ENCODE results near the gene EN1. TPM values are rescaled to one million over a fixed set of nuclear protein-coding genes. Genes with fewer than 3 reads are reported as not detected.

The EN1 gene
- total RNA-seq, 4 donors from 2014 or later: 0.88 to 2.4 (median 1.2) TPM

DNA sequence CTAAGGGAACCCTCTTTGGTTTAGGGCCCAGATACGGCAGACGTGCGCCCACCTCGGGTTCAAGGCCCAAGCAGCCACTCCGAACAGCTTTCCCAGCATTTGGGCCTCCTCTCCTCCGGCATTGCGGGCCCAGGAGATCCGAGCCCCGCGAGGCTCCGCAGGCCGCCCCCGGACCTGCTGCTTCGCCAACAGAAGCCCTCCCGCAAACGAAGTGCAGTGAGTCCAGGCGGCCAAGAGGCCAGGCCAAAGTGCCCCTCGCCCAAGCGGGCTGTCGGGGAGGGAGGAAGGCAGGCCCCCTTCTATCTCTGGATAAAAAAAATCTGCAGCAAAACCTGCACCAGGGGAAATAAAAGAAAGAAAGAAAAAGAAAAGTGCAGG, 6.0 kb downstream of the EN1 start:
- TF ChIP-seq, protein P1, sequence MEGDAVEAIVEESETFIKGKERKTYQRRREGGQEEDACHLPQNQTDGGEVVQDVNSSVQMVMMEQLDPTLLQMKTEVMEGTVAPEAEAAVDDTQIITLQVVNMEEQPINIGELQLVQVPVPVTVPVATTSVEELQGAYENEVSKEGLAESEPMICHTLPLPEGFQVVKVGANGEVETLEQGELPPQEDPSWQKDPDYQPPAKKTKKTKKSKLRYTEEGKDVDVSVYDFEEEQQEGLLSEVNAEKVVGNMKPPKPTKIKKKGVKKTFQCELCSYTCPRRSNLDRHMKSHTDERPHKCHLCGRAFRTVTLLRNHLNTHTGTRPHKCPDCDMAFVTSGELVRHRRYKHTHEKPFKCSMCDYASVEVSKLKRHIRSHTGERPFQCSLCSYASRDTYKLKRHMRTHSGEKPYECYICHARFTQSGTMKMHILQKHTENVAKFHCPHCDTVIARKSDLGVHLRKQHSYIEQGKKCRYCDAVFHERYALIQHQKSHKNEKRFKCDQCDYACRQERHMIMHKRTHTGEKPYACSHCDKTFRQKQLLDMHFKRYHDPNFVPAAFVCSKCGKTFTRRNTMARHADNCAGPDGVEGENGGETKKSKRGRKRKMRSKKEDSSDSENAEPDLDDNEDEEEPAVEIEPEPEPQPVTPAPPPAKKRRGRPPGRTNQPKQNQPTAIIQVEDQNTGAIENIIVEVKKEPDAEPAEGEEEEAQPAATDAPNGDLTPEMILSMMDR (IDR thresholded peaks at IDR 0.05; ENCODE audit: low read depth): no peak

DNA sequence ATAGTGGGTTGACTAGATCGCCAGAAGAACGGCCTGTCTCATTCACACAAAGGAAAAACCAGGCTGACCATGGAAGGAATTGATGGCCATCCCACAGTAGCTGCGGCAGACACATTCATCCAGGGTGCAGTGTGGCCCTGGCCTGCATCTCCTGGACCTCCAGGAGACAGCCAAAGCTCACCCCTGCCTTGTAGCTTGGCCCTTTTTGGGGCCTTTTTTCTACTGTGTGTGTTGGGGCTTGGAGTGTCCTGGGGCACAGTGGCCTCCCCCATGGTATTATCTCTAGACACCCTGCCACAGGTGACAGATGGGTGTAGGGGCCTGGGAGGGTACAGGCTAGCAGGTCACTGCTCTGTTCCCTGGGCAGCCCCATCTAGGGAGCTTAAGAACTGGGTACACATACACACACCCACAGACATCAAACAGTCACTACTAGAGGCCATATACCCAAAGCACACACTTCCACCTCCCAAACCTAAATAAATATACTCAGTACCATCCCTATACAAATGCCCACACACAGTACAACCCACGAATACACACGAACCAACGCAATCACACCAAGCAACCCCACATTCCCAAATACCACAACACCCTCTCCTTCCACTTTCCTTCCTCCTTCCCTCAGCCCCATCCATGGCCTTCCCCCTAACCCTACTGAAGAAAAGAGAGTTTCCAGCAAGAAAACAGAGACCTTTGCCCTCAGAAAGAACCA, 8.6 kb downstream of the EN1 start:
- TF ChIP-seq, protein P1 (IDR thresholded peaks at IDR 0.05; ENCODE audit: low read depth): no peak

DNA sequence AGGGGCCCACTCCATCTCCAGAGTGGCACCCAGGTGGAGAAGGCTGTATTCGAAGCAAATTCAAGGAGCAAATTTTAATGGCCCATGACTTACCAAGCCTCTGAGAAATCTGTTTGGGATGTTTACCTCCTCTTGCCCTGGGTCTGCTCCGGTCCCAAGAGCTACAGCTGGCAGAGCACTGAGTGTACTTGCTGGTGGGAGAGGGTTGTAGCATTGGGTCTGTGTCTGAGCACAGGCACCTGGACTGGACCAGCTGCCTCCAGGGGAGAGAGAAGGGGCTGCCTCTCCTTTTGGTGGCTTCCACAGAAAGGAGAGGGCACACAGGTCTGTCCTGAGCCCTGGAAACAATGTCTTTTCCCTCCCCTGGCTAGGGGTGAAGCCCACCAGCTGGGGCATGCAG, 9.8 kb downstream of the EN1 start:
- TF ChIP-seq, protein P1 (IDR thresholded peaks at IDR 0.05; ENCODE audit: low read depth): no peak

DNA sequence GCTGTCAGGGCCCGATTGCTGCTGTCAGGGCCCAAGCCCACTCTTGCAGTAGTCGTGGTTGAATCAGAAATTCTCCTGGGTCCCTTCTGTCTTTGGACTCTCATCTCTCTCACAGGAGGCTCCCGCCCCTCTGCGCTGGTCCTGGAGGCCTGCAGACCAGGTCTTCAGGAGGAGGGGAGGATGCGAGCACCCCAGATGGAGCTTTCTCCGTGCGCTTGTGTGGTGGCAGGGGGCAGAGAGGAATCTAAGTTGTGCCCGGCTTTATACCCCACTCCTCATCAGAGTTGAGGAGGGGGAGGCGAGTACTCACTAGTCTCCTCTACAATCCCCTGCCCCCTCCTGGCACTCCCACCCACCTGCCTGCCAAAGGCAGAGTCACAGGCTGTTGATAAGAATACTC, 10.4 kb downstream of the EN1 start:
- TF ChIP-seq, protein P1 (IDR thresholded peaks at IDR 0.05; ENCODE audit: low read depth): no peak

DNA sequence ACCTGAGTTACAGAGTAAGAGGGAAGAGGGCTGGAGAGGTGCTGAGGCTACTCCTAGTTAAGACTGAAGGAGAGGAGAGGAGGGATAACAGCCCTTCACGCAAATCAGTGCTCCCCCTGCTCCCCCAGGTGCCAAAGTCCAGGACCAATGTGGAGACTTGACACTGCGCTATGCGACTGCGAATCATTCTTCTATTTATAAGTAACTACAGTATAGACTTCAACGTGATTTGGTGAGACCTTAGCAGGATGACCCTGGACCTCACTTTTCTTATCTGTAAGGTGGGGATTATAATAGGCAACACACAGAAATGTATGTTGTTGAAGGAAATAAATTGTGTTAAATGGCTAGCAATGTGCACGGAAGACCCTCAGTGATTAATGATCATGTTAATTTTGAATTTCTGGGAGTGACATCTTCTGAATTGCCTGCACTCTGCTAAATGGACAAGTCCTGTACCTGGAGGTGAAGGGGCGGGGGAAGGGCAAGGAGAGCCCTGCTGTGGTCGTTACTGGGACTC, 11.0 kb downstream of the EN1 start:
- TF ChIP-seq, protein P1 (IDR thresholded peaks at IDR 0.05; ENCODE audit: low read depth): no peak

DNA sequence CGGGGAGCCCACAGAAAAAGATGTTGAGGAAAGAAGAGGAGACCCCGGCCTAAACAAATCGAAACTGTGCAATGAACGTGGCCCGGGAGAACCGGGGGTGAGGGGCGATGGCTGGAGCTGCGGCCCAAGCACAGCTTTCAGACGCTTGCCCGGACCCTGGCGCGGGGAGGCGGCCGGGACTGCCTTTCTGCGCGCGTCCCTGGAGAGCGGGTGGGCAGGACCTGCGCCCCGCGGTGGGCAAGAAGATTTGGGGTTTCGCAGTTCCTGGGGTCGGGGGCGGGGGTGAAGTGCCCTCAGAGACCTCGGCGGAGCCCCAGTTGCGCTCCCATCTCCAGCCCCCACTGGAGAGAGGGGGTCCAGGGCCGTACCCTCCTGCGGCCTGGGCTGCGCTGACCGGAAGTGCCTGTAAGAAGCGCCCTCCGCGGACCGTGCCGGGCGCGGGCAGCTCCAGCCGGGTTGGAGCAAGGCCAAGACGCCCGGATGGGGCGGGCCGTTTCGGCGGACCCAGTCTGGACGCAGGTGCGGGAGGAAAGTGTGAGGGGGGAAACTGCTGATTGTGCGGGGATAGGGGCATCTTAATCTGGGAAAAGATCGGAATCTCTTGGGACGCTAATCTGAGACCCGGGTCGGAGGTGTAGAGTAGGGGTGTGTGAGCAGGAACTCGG, 11.6 kb downstream of the EN1 start:
- TF ChIP-seq, protein P1 (IDR thresholded peaks at IDR 0.05; ENCODE audit: low read depth): no peak

DNA sequence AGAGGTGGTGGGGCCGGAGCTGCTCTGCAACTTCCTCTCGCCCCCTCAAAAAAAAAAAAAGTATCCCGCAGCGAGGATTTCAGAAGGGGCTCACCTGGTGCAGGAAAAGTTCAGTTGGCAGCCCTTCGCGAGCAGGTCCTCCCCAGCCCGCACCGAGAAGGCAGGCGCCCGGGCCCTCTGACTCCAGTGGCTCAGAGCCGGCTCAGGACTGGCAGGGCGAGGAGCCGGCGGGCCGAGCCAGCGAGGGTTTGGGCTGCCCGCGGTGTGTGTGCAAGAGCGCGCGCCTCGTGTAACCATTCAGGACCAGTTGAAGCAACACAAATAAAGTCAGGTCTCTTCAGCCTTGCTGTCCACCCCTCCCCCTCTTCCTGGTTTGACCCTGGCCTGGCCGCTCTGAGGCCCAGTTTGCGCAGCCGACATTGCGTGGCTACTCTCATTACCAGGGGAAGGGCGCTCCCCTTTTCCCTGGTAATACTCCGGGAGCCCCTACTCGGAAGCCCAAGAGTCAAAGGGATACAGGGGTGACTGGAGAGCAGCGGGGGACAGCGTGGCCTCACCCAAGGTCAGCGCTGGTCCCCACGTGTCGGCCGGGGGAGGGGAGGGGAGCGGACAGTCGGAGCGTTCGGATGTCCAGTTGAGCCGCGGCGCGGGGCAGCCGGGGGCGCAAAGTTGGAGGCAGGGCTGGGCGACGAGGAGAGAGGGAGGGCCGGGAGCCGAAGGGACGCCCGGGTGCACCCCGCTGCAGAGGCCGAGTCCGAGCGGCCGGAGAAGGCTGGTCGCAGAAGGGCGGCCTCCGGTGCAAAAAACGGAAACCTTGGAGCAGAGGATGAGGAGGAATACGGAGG, 12.3 kb downstream of the EN1 start:
- TF ChIP-seq, protein P1 (IDR thresholded peaks at IDR 0.05; ENCODE audit: low read depth): no peak
